Esophagus muscularis mucosa (tissue), 4 donors: ENCODE measurements around the gene EML6. TPM values are rescaled to one million over a fixed set of nuclear protein-coding genes. Genes with fewer than 3 reads are reported as not detected.

Experiments used
- DNase-seq: peaks from one replicate; pipeline ENCODE4 v3.0.0-alpha.2; 2017; ENCODE audit errors: extremely low spot score
- H3K27ac ChIP-seq, 4 donors: fragments of 200-600 bp; sonication (generic); replicated peaks in 1 of 4; 1 replicate in 3 of 4; 2 replicates in 1 of 4; pipeline ENCODE4 v1.5.1; 2016 to 2019; ENCODE audit warnings: mild to moderate bottlenecking in 1 of 4
- H3K27me3 ChIP-seq, 4 donors: fragments of 200-600 bp; sonication (generic); one replicate each; pipeline versions ENCODE4 v1.5.1 to v1.6.0; 2016 to 2019
- H3K36me3 ChIP-seq, 4 donors: fragments of 200-600 bp; sonication (generic); one replicate each; pipeline ENCODE4 v1.5.1; 2016 to 2019
- H3K4me1 ChIP-seq, 4 donors: fragments of 200-600 bp; sonication (generic); one replicate each; pipeline ENCODE4 v1.5.1; 2016 to 2019
- H3K4me3 ChIP-seq, 4 donors: fragments of 200-600 bp; sonication (generic); 1 replicate in 2 of 4; 2 replicates in 2 of 4; pipeline ENCODE4 v1.5.1; 2016 to 2019; ENCODE audit warnings: mild to moderate bottlenecking in 4 of 4, moderate library complexity in 1 of 4
- H3K9me3 ChIP-seq, 4 donors: fragments of 200-600 bp; sonication (generic); 1 replicate in 3 of 4; 2 replicates in 1 of 4; pipeline ENCODE4 v1.5.1; 2016 to 2019
- EP300 ChIP-seq: sonication (generic); formaldehyde crosslinking; IDR thresholded peaks from one replicate; pipeline ENCODE4 v1.6.1; 2017; ENCODE audit warnings: antibody characterized with exemption
- POLR2A ChIP-seq: fragments of 450-650 bp; IDR thresholded peaks from one replicate; pipeline ENCODE4 v1.6.1; 2017; ENCODE audit warnings: antibody characterized with exemption, moderate library complexity, mild to moderate bottlenecking, low read depth
- POLR2AphosphoS5 ChIP-seq, 2 donors: sonication (generic); formaldehyde crosslinking; IDR thresholded peaks; one replicate each; pipeline ENCODE4 v1.6.1; 2017; ENCODE audit warnings: antibody characterized with exemption in 2 of 2
- WGBS: methylation state at CpG from one replicate; pipeline ENCODE4 v1.1.5; 2018; 5-methylcytosine and 5-hydroxymethylcytosine counted together
- intact Hi-C: fragments of 100-400 bp; cut with DNase I; formaldehyde crosslinking; loops from one replicate; pipeline ENCODE4 v1.15.1; 2023
- total RNA-seq, 4 donors: library from RNA; depleted of rRNA; stranded (reverse); fragments of >200 nt; gene quantifications; one replicate each; pipeline versions ENCODE4 v1.1.0 to v1.2.1, GENCODE V29; 2016
- TF ChIP-seq, protein P1 (sequence below), 3 experiments: fragments of 200-600 bp in 2 of 3; fragments of 450-650 bp in 1 of 3; sonication (generic) in 2 of 3; IDR thresholded peaks; one replicate each; pipeline ENCODE4 v1.5.1; 2017 to 2019; ENCODE audit warnings: antibody characterized with exemption in 3 of 3, mild to moderate bottlenecking in 2 of 3, moderate library complexity in 1 of 3

Gene EML6
- total RNA-seq, 4 donors from 2014 or later: 0.75 to 4.6 (median 0.89) TPM

DNA sequence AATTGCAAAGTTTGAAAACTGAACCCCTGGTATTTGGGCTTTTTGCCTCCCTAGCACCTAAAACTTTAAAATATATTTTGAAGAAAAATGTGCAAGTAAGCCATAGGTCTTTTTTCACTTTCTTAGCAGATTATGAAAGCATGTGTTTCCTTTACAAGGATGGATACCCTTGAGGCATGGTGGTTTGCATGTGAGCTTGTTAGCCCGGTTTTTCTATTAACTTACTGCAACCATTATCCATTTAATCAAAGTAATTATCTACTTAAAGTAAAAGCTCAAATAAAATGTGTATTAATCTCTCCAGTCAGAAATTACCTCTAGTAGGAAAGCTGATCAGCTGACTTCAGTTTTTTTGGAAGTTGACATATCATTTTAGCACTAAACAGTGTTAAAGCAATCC lies 140.6 kb downstream of the EML6 start:
- H3K36me3 ChIP-seq: no peaks in the 10 kb centered on the region
- WGBS: 85% methylated on average over 1 of the region's 1 CpG
- no peak overlapping the region for H3K4me3 ChIP-seq
- no peak for DNase-seq
- no peak overlapping the region for H3K27ac ChIP-seq
- intact Hi-C loops: no loop called here
- no peaks in the 10 kb centered on the region for H3K9me3 ChIP-seq
- no peaks in the 10 kb centered on the region for H3K4me1 ChIP-seq
- TF ChIP-seq, protein P1, sequence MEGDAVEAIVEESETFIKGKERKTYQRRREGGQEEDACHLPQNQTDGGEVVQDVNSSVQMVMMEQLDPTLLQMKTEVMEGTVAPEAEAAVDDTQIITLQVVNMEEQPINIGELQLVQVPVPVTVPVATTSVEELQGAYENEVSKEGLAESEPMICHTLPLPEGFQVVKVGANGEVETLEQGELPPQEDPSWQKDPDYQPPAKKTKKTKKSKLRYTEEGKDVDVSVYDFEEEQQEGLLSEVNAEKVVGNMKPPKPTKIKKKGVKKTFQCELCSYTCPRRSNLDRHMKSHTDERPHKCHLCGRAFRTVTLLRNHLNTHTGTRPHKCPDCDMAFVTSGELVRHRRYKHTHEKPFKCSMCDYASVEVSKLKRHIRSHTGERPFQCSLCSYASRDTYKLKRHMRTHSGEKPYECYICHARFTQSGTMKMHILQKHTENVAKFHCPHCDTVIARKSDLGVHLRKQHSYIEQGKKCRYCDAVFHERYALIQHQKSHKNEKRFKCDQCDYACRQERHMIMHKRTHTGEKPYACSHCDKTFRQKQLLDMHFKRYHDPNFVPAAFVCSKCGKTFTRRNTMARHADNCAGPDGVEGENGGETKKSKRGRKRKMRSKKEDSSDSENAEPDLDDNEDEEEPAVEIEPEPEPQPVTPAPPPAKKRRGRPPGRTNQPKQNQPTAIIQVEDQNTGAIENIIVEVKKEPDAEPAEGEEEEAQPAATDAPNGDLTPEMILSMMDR (IDR thresholded peaks at IDR 0.05): no peak
- TF ChIP-seq POLR2A (no peak), EP300 (no peak), POLR2AphosphoS5 (IDR thresholded peaks at IDR 0.05) (no peak)
- H3K27me3 ChIP-seq: no peaks in the 10 kb centered on the region

DNA sequence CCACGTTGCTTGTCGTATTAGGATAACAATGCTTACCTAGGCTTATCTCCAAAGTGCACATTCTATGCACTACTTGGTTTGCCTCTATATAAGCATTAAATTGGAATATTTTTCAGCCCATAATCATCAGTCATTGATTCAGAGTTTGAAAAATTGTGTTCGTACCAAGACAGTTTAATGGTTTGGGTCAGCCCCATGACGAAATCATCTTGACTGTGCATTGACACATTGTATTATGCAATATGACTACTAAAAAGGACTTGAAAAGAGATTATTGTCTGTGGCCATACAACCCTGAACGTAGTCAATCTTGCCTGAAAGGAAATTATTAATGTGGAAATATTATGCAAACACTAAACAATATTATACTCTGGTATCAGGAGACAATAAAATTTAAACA lies 141.3 kb downstream of the EML6 start:
- Histone ChIP-seq H3K27ac (no peak overlapping the region), H3K4me3 (no peak overlapping the region), H3K36me3 (no peaks in the 10 kb centered on the region), H3K4me1 (no peaks in the 10 kb centered on the region), H3K9me3 (no peaks in the 10 kb centered on the region), H3K27me3 (no peaks in the 10 kb centered on the region)
- intact Hi-C loops: no loop called here
- TF ChIP-seq POLR2A (no peak), POLR2AphosphoS5 (IDR thresholded peaks at IDR 0.05) (no peak), EP300 (no peak)
- TF ChIP-seq, protein P1 (IDR thresholded peaks at IDR 0.05): no peak
- DNase-seq: no peak
- 88% methylated on average over 5 of the region's 5 CpGs for WGBS

DNA sequence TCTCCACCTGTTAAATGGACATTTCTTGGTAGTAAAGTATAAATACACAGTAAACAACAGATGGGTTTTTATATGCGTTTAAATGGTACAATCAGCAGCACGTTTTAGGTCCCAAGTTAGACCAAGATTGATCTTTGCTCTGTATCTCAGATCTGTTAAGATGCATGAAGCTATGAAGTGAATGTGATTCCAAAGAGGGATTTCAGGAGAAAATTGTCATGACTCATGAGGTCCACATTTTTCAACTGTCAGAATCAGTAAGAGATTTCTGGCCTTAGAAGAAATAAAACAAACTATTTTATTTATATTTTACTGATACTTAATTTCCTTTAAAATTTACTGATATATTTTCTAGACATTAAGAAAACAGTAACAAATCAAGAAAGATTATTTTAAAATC lies 142.7 kb downstream of the EML6 start:
- intact Hi-C loops: no loop called here
- no peaks in the 10 kb centered on the region for H3K4me1 ChIP-seq
- H3K9me3 ChIP-seq: no peaks in the 10 kb centered on the region
- TF ChIP-seq POLR2AphosphoS5 (IDR thresholded peaks at IDR 0.05): no peak
- TF ChIP-seq, protein P1 (IDR thresholded peaks at IDR 0.05): no peak
- no peak for TF ChIP-seq POLR2A
- TF ChIP-seq EP300: no peak
- no peak for DNase-seq
- H3K36me3 ChIP-seq: no peaks in the 10 kb centered on the region
- no peak overlapping the region for H3K4me3 ChIP-seq
- H3K27ac ChIP-seq: no peak overlapping the region
- 83% methylated on average over 2 of the region's 2 CpGs for WGBS
- H3K27me3 ChIP-seq: no peaks in the 10 kb centered on the region

DNA sequence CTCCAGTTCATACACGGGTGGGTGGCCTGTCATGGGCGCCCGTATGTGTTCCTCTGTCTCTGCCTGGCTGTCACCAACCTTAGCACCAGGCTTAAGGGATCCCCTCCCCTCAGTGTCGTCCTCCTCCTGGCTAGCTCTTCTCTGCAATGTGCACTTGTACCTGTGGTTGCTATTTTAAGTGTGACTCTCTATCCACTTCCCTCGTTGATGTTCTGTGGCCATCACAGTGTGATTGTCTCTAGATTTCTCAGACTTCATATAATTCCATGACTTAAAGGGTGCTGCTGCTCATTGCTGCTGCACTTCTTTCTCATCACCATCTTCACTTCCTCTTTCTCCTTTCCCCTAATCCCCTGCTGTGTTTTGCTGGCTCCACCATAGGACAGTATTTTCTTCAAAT lies 143.4 kb downstream of the EML6 start:
- intact Hi-C loops: no loop called here
- WGBS: 76% methylated on average over 5 of the region's 5 CpGs
- Histone ChIP-seq H3K9me3 (no peaks in the 10 kb centered on the region), H3K36me3 (no peaks in the 10 kb centered on the region), H3K27ac (no peak overlapping the region), H3K27me3 (no peaks in the 10 kb centered on the region), H3K4me1 (no peaks in the 10 kb centered on the region), H3K4me3 (no peak overlapping the region)
- no peak for DNase-seq
- TF ChIP-seq POLR2A (no peak), POLR2AphosphoS5 (IDR thresholded peaks at IDR 0.05) (no peak), EP300 (no peak)
- TF ChIP-seq, protein P1 (IDR thresholded peaks at IDR 0.05): no peak

DNA sequence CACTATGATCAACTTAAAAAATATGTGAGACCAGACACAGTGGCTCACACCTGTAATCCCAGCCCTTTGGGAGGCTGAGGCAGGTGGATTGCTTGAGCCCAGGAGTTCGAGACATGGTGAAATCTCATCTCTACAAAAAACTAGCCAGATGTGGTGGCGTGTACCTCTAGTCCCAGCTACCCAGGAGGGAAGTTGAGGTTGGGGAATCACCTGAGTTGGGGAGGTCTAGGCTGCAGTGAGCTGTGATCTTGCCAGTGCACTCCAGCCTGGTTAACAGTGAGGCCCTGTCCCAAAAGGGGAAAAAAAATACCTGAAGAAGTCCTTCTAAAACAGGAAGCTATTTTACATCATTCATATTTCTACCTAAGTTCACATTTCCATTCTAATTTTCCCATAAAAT lies 144.0 kb downstream of the EML6 start:
- H3K4me1 ChIP-seq: no peaks in the 10 kb centered on the region
- H3K27ac ChIP-seq: no peak overlapping the region
- no peak for DNase-seq
- TF ChIP-seq, protein P1 (IDR thresholded peaks at IDR 0.05): no peak
- TF ChIP-seq POLR2A: no peak
- no peak for TF ChIP-seq EP300
- TF ChIP-seq POLR2AphosphoS5 (IDR thresholded peaks at IDR 0.05): no peak
- intact Hi-C loops: no loop called here
- no peak overlapping the region for H3K4me3 ChIP-seq
- no peaks in the 10 kb centered on the region for H3K9me3 ChIP-seq
- WGBS: 100% methylated on average over 2 of the region's 2 CpGs
- no peaks in the 10 kb centered on the region for H3K36me3 ChIP-seq
- no peaks in the 10 kb centered on the region for H3K27me3 ChIP-seq
